Activated T-helper 2 cell treated with anti-CD3 and anti-CD28 coated beads, Interferon-gamma antibody, Interleukin-2, Interleukin-4, amounts not matched to agents 10 μg/mL and 5 μg/mL and 100 μg/mL, durations not matched to agents 14 hours and 24 hours and 36 hours (primary cell): Measurements from ENCODE around the gene IKBKG. TPM values are rescaled to one million over a fixed set of nuclear protein-coding genes. Genes with fewer than 3 reads are reported as not detected.
"Not testable (repeated sequence)": the region's sequence is repeated elsewhere in the genome, so short reads cannot be mapped to it uniquely, and the experiment has no call there.

Source experiments
- DNase-seq: peaks from one replicate; pipeline ENCODE4 v3.0.0; 2021; ENCODE audit warnings: low spot score
- H3K27ac Mint-ChIP-seq: one replicate; pipeline ENCODE4 v1.8.0; 2021; ENCODE audit warnings: mixed read lengths
- H3K27me3 Mint-ChIP-seq: one replicate; pipeline ENCODE4 v1.8.0; 2021; ENCODE audit warnings: low read depth, mixed read lengths
- H3K36me3 Mint-ChIP-seq: one replicate; pipeline ENCODE4 v1.8.0; 2021; ENCODE audit warnings: low read depth, mixed read lengths
- H3K4me1 Mint-ChIP-seq: one replicate; pipeline ENCODE4 v1.8.0; 2021; ENCODE audit warnings: low read depth, mixed read lengths
- H3K4me3 Mint-ChIP-seq: one replicate; pipeline ENCODE4 v1.8.0; 2021; ENCODE audit warnings: low read depth, mild to moderate bottlenecking, moderate library complexity, mixed read lengths
- H3K9me3 Mint-ChIP-seq: one replicate; pipeline ENCODE4 v1.8.0; 2021; ENCODE audit warnings: mixed read lengths
- intact Hi-C: fragments of 100-400 bp; cut with micrococcal nuclease; formaldehyde crosslinking; loops from one replicate; pipeline ENCODE4 v1.15.1; 2023
- total RNA-seq: library from RNA; stranded (reverse); gene quantifications from 2 replicates; pipeline ENCODE4 v1.2.3, GENCODE V29; 2022

The IKBKG gene
- total RNA-seq, 1 donor from 2014 or later, result 41.7 TPM

- H3K4me3 Mint-ChIP-seq, result no peak overlapping the region
- peaks cover 20% of the 10 kb centered on the region for H3K36me3 Mint-ChIP-seq
- peaks cover 6% of the 10 kb centered on the region for H3K4me1 Mint-ChIP-seq
- H3K27me3 Mint-ChIP-seq, result no peaks in the 10 kb centered on the region
- intact Hi-C loops, result loop anchor here (5.0 kb wide), 1 partner anchor 47 kb away; the partner anchor contains the start of gene UBL4A
- no peaks in the 10 kb centered on the region for H3K9me3 Mint-ChIP-seq
- DNase-seq, result peak; percentile 76
- H3K27ac Mint-ChIP-seq, result peak overlapping the region; percentile 67
Observed at GRCh38 chrX:154534526-154535322, 12.7 kb upstream of the IKBKG start.

- Mint-ChIP-seq H3K4me3 (no peak overlapping the region), H3K27ac (no peak overlapping the region), H3K36me3 (peaks cover 18% of the 10 kb centered on the region), H3K4me1 (peaks cover 6% of the 10 kb centered on the region), H3K27me3 (no peaks in the 10 kb centered on the region), H3K9me3 (no peaks in the 10 kb centered on the region)
- DNase-seq, result no peak
- intact Hi-C loops, result no loop called here
Observed at GRCh38 chrX:154535892-154536291, 11.5 kb upstream of the IKBKG start.

GRCh38 chrX:154539077-154539476, 8.3 kb upstream of the IKBKG start:
- H3K27me3 Mint-ChIP-seq, result no peaks in the 10 kb centered on the region
- peaks cover 16% of the 10 kb centered on the region for H3K4me1 Mint-ChIP-seq
- H3K27ac Mint-ChIP-seq, result no peak overlapping the region
- H3K36me3 Mint-ChIP-seq, result peaks cover 16% of the 10 kb centered on the region
- no peak for DNase-seq
- intact Hi-C loops, result no loop called here
- no peak overlapping the region for H3K4me3 Mint-ChIP-seq
- no peaks in the 10 kb centered on the region for H3K9me3 Mint-ChIP-seq

- Mint-ChIP-seq H3K36me3 (peaks cover 16% of the 10 kb centered on the region), H3K4me1 (peaks cover 18% of the 10 kb centered on the region)
- H3K9me3 Mint-ChIP-seq, H3K27ac Mint-ChIP-seq, H3K27me3 Mint-ChIP-seq, DNase-seq, intact Hi-C loops, H3K4me3 Mint-ChIP-seq: not testable (repeated sequence)
Observed at GRCh38 chrX:154540365-154540764, 7.1 kb upstream of the IKBKG start.

GRCh38 chrX:154540897-154541535, 6.4 kb upstream of the IKBKG start:
- no peak overlapping the region for H3K4me3 Mint-ChIP-seq
- peak overlapping the region; percentile 84 for H3K27ac Mint-ChIP-seq
- peaks cover 18% of the 10 kb centered on the region for H3K4me1 Mint-ChIP-seq
- no peak for DNase-seq
- no peaks in the 10 kb centered on the region for H3K9me3 Mint-ChIP-seq
- H3K27me3 Mint-ChIP-seq, result no peaks in the 10 kb centered on the region
- intact Hi-C loops, result no loop called here
- peaks cover 21% of the 10 kb centered on the region for H3K36me3 Mint-ChIP-seq

GRCh38 chrX:154541589-154541895, 5.9 kb upstream of the IKBKG start:
- intact Hi-C loops, result no loop called here
- Mint-ChIP-seq H3K27me3 (no peaks in the 10 kb centered on the region), H3K4me3 (no peak overlapping the region), H3K27ac (peak overlapping the region; percentile 84), H3K36me3 (peaks cover 22% of the 10 kb centered on the region), H3K9me3 (no peaks in the 10 kb centered on the region), H3K4me1 (peaks cover 20% of the 10 kb centered on the region)
- DNase-seq, result no peak

GRCh38 chrX:154541896-154542722, 5.3 kb upstream of the IKBKG start:
- Mint-ChIP-seq H3K4me3 (peak overlapping the region; percentile 70), H3K27me3 (no peaks in the 10 kb centered on the region), H3K4me1 (peaks cover 20% of the 10 kb centered on the region), H3K36me3 (peaks cover 22% of the 10 kb centered on the region), H3K9me3 (no peaks in the 10 kb centered on the region), H3K27ac (peak overlapping the region; percentile 84)
- intact Hi-C loops, result no loop called here
- no peak for DNase-seq

GRCh38 chrX:154542723-154543424, 4.5 kb upstream of the IKBKG start:
- Mint-ChIP-seq H3K4me3 (peak overlapping the region; percentile 70), H3K27ac (peak overlapping the region; percentile 84), H3K4me1 (peaks cover 18% of the 10 kb centered on the region), H3K27me3 (no peaks in the 10 kb centered on the region), H3K36me3 (peaks cover 23% of the 10 kb centered on the region), H3K9me3 (no peaks in the 10 kb centered on the region)
- DNase-seq, result no peak
- intact Hi-C loops, result no loop called here

- H3K27ac Mint-ChIP-seq, result peak overlapping the region; percentile 12
- DNase-seq, result no peak
Observed at GRCh38 chrX:154545673-154546274, 1.6 kb upstream of the IKBKG start.

GRCh38 chrX:154546354-154547244, 821 bp upstream of the IKBKG start, which contains the start of gene G6PD:
G6PD (minus strand) TSS chrX:154546846; CDS start chrX:154546155, 691 bp downstream.
- intact Hi-C loops, result no loop called here
- H3K36me3 Mint-ChIP-seq, result peaks cover 38% of the 10 kb centered on the region
- no peaks in the 10 kb centered on the region for H3K27me3 Mint-ChIP-seq
- no peaks in the 10 kb centered on the region for H3K9me3 Mint-ChIP-seq
- peaks cover 29% of the 10 kb centered on the region for H3K4me1 Mint-ChIP-seq
- H3K27ac Mint-ChIP-seq, result peak within 1 kb of the TSS; percentile 95
- peak; percentile 74 for DNase-seq
- H3K4me3 Mint-ChIP-seq, result peak within 1 kb of the TSS; percentile 94

More at GRCh38 chrX:154545673-154546274, 1.6 kb upstream of the IKBKG start:
- H3K4me1 Mint-ChIP-seq, result peaks cover 27% of the 10 kb centered on the region
- H3K27me3 Mint-ChIP-seq, result no peaks in the 10 kb centered on the region
- H3K36me3 Mint-ChIP-seq, result peaks cover 34% of the 10 kb centered on the region
- intact Hi-C loops, result no loop called here
- no peaks in the 10 kb centered on the region for H3K9me3 Mint-ChIP-seq
- peak overlapping the region; percentile 73 for H3K4me3 Mint-ChIP-seq

GRCh38 chrX:154548028-154548316, 552 bp downstream of the IKBKG start:
- Mint-ChIP-seq H3K36me3 (peaks cover 42% of the 10 kb centered on the region), H3K9me3 (no peaks in the 10 kb centered on the region), H3K4me3 (peak overlapping the region; percentile 94), H3K27me3 (no peaks in the 10 kb centered on the region), H3K4me1 (peaks cover 20% of the 10 kb centered on the region), H3K27ac (peak overlapping the region; percentile 95)
- intact Hi-C loops, result no loop called here
- no peak for DNase-seq
